GM18505 (cell line): Measurements from ENCODE around the gene ATP5IF1.
A peak's percentile ranks its signal among the peaks of the same experiment; 100 is the strongest.

Source experiments
- ATAC-seq: cut with Tn5 transposase; IDR thresholded peaks from one replicate; pipeline ENCODE4 v1.9.1; 2021; ENCODE audit not compliant: unreplicated experiment
- POLR2A ChIP-seq: IDR thresholded peaks from 4 replicates; pipeline ENCODE4 v1.6.1; 2011; ENCODE audit warnings: borderline replicate concordance; ENCODE audit not compliant: insufficient read depth, insufficient read length; ENCODE audit errors: extremely low read depth

The ATP5IF1 gene

GRCh38 chr1:28235755-28236655, at the start of gene ATP5IF1:
Gene ATP5IF1 (plus strand): TSS chr1:28236124. CDS start chr1:28236184, 60 bp downstream.
- ATAC-seq = peak; percentile 74
- peak; percentile 98 for TF ChIP-seq POLR2A

GRCh38 chr1:28190337-28190979, 45.5 kb upstream of the ATP5IF1 start:
- no peak for ATAC-seq
- TF ChIP-seq POLR2A = no peak

- no peak for TF ChIP-seq POLR2A
- ATAC-seq = no peak
Measured at GRCh38 chr1:28190996-28191645, 44.8 kb upstream of the ATP5IF1 start.

GRCh38 chr1:28193701-28194161, 42.2 kb upstream of the ATP5IF1 start:
- no peak for ATAC-seq

GRCh38 chr1:28194326-28195035, 41.4 kb upstream of the ATP5IF1 start:
- TF ChIP-seq POLR2A = no peak
- ATAC-seq = no peak

More at GRCh38 chr1:28193701-28194161, 42.2 kb upstream of the ATP5IF1 start:
- no peak for TF ChIP-seq POLR2A

GRCh38 chr1:28195780-28196179, 40.1 kb upstream of the ATP5IF1 start:
- no peak for ATAC-seq
- no peak for TF ChIP-seq POLR2A

GRCh38 chr1:28196330-28196729, 39.6 kb upstream of the ATP5IF1 start:
- no peak for ATAC-seq
- TF ChIP-seq POLR2A = no peak

- no peak for ATAC-seq
- no peak for TF ChIP-seq POLR2A
Measured at GRCh38 chr1:28197682-28198415, 38.1 kb upstream of the ATP5IF1 start.

- peak; percentile 37 for TF ChIP-seq POLR2A
- ATAC-seq = peak; percentile 80
Measured at GRCh38 chr1:28199328-28200233, 36.3 kb upstream of the ATP5IF1 start.

GRCh38 chr1:28200234-28200873, 35.6 kb upstream of the ATP5IF1 start:
- no peak for ATAC-seq
- no peak for TF ChIP-seq POLR2A

GRCh38 chr1:28205243-28205642, 30.7 kb upstream of the ATP5IF1 start:
- ATAC-seq = no peak
- TF ChIP-seq POLR2A = no peak

- ATAC-seq = no peak
Measured at GRCh38 chr1:28208818-28209441, 27.0 kb upstream of the ATP5IF1 start.

More at GRCh38 chr1:28208818-28209441, 27.0 kb upstream of the ATP5IF1 start:
- no peak for TF ChIP-seq POLR2A
